Glutamatergic neuron (in vitro differentiated cells): ENCODE measurements around the gene ROR2. TPM values are rescaled to one million over a fixed set of nuclear protein-coding genes. Genes with fewer than 3 reads are reported as not detected.

Source experiments
- DNase-seq: peaks from one replicate; pipeline ENCODE4 v3.0.0; 2022
- H3K27ac Mint-ChIP-seq: one replicate; pipeline ENCODE4 v1.8.0; 2020; ENCODE audit warnings: mild to moderate bottlenecking, mixed read lengths, inconsistent platforms; ENCODE audit not compliant: unreplicated experiment
- H3K27me3 Mint-ChIP-seq: one replicate; pipeline ENCODE4 v1.8.0; 2020; ENCODE audit warnings: mild to moderate bottlenecking, moderate library complexity, mixed read lengths, inconsistent platforms; ENCODE audit not compliant: unreplicated experiment
- H3K36me3 Mint-ChIP-seq: one replicate; pipeline ENCODE4 v1.8.0; 2020; ENCODE audit warnings: mild to moderate bottlenecking, mixed read lengths, inconsistent platforms; ENCODE audit not compliant: unreplicated experiment
- H3K4me1 Mint-ChIP-seq: one replicate; pipeline ENCODE4 v1.8.0; 2020; ENCODE audit warnings: mild to moderate bottlenecking, low read depth, mixed read lengths, inconsistent platforms; ENCODE audit not compliant: unreplicated experiment
- H3K4me3 Mint-ChIP-seq: one replicate; pipeline ENCODE4 v1.8.0; 2020; ENCODE audit warnings: mild to moderate bottlenecking, mixed read lengths, inconsistent platforms; ENCODE audit not compliant: unreplicated experiment
- H3K9me3 Mint-ChIP-seq: one replicate; pipeline ENCODE4 v1.8.0; 2020; ENCODE audit warnings: mild to moderate bottlenecking, moderate library complexity, mixed read lengths, inconsistent platforms; ENCODE audit not compliant: unreplicated experiment
- CTCF ChIP-seq: fragments of 200-600 bp; sonication (generic); IDR thresholded peaks from one replicate; pipeline ENCODE4 v1.5.0; 2021; ENCODE audit not compliant: partially characterized antibody, unreplicated experiment
- total RNA-seq: library from RNA; stranded (reverse); fragmentation: NEBNext Ultra II Directional; extraction: Animal tissue kit (Norgen Biotek cat#: 25700); gene quantifications from one replicate; pipeline ENCODE4 v1.2.1, GENCODE V29; 2021; ENCODE audit not compliant: unreplicated experiment

ROR2 gene
- total RNA-seq, 1 donor from 2014 or later = 51.1 TPM

- DNase-seq = no peak
- Mint-ChIP-seq H3K27ac (no peak overlapping the region), H3K4me3 (no peak overlapping the region), H3K4me1 (peaks cover 25% of the 10 kb centered on the region), H3K36me3 (peaks cover 4% of the 10 kb centered on the region), H3K9me3 (peaks cover 4% of the 10 kb centered on the region), H3K27me3 (peaks cover 10% of the 10 kb centered on the region)
- TF ChIP-seq CTCF = no peak
These were observed 131.2 kb downstream of the ROR2 start for GRCh38 chr9:91818647-91819403.

GRCh38 chr9:91818225-91818585 is 131.8 kb downstream of the ROR2 start:
- Mint-ChIP-seq H3K36me3 (peaks cover 4% of the 10 kb centered on the region), H3K9me3 (peaks cover 4% of the 10 kb centered on the region), H3K27me3 (peaks cover 10% of the 10 kb centered on the region), H3K4me1 (peaks cover 29% of the 10 kb centered on the region), H3K27ac (no peak overlapping the region), H3K4me3 (no peak overlapping the region)
- no peak for TF ChIP-seq CTCF
- DNase-seq = no peak

GRCh38 chr9:91817493-91818224 is 132.4 kb downstream of the ROR2 start:
- Mint-ChIP-seq H3K9me3 (peaks cover 4% of the 10 kb centered on the region), H3K27ac (no peak overlapping the region), H3K4me1 (peaks cover 29% of the 10 kb centered on the region), H3K36me3 (peaks cover 4% of the 10 kb centered on the region), H3K4me3 (no peak overlapping the region), H3K27me3 (peaks cover 10% of the 10 kb centered on the region)
- TF ChIP-seq CTCF = no peak
- DNase-seq = no peak

- H3K4me1 Mint-ChIP-seq = peaks cover 29% of the 10 kb centered on the region
- peak; percentile 10 for DNase-seq
- peak overlapping the region; percentile 11 for H3K4me3 Mint-ChIP-seq
- peaks cover 11% of the 10 kb centered on the region for H3K27me3 Mint-ChIP-seq
- peaks cover 4% of the 10 kb centered on the region for H3K9me3 Mint-ChIP-seq
- no peak for TF ChIP-seq CTCF
- peaks cover 4% of the 10 kb centered on the region for H3K36me3 Mint-ChIP-seq
- H3K27ac Mint-ChIP-seq = peak overlapping the region; percentile 13
These were observed 132.9 kb downstream of the ROR2 start for GRCh38 chr9:91817106-91817492.

GRCh38 chr9:91816356-91816755 is 133.7 kb downstream of the ROR2 start:
- Mint-ChIP-seq H3K36me3 (peaks cover under 1% of the 10 kb centered on the region), H3K4me3 (no peak overlapping the region), H3K4me1 (peaks cover 34% of the 10 kb centered on the region), H3K27ac (no peak overlapping the region), H3K27me3 (peaks cover 12% of the 10 kb centered on the region), H3K9me3 (peaks cover 2% of the 10 kb centered on the region)
- no peak for TF ChIP-seq CTCF
- DNase-seq = peak; percentile 3
